Ectodermal cell (in vitro differentiated cells): ENCODE results near the gene CERT1.
"Not testable (repeated sequence)": the region's sequence is repeated elsewhere in the genome, so short reads cannot be mapped to it uniquely, and the experiment has no call there.

Experiments used
- H3K27ac ChIP-seq: 2 replicates; pipeline ENCODE4 v1.7.0; 2013; ENCODE audit warnings: mild to moderate bottlenecking, low read depth, low read length; ENCODE audit not compliant: insufficient read depth, poor library complexity, severe bottlenecking
- H3K27me3 ChIP-seq: 2 replicates; pipeline ENCODE4 v1.7.0; 2013; ENCODE audit warnings: mild to moderate bottlenecking, low read length; ENCODE audit not compliant: insufficient read depth, control insufficient read depth, poor library complexity, severe bottlenecking
- H3K36me3 ChIP-seq: one replicate; pipeline ENCODE4 v1.7.0; 2013; ENCODE audit warnings: low read length; ENCODE audit not compliant: control insufficient read depth, insufficient read depth
- H3K4me1 ChIP-seq: one replicate; pipeline ENCODE4 v1.7.0; 2013; ENCODE audit warnings: low read length; ENCODE audit not compliant: control insufficient read depth, insufficient read depth
- H3K4me3 ChIP-seq: 2 replicates; pipeline ENCODE4 v1.7.0; 2013; ENCODE audit warnings: low read depth, low read length, control low read depth; ENCODE audit not compliant: insufficient read depth
- H3K9me3 ChIP-seq: 2 replicates; pipeline ENCODE4 v1.7.0; 2013; ENCODE audit warnings: mild to moderate bottlenecking, low read length, moderate library complexity; ENCODE audit not compliant: control insufficient read depth
- WGBS, 2 experiments: methylation state at CpG; one replicate each; pipeline ENCODE4 v1.1.7; 2013; ENCODE audit warnings: missing lambda C conversion rate in 2 of 2; 5-methylcytosine and 5-hydroxymethylcytosine counted together

CERT1 gene

DNA sequence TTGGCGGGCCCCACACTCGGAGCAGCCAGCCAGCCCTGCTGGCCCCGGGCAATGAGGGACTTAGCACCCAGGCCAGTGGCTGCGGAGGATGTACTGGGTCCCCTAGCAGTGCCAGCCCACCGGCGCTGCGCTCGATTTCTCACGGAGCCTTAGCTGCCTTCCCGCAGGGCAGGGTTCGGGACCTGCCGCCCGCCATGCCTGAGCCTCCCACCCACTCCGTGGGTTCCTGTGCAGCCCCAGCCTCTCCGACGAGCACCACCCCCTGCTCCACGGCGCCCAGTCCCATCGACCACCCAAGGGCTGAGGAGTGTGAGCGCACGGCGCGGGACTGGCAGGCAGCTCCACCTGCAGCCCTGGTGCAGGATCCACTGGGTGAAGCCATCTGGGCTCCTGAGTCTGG, 177.7 kb downstream of the CERT1 start:
- 97% methylated on average over 23 of the region's 23 CpGs for WGBS, 2 experiments
- not testable (repeated sequence) for H3K9me3 ChIP-seq, H3K27ac ChIP-seq, H3K4me1 ChIP-seq, H3K27me3 ChIP-seq, H3K36me3 ChIP-seq, H3K4me3 ChIP-seq

DNA sequence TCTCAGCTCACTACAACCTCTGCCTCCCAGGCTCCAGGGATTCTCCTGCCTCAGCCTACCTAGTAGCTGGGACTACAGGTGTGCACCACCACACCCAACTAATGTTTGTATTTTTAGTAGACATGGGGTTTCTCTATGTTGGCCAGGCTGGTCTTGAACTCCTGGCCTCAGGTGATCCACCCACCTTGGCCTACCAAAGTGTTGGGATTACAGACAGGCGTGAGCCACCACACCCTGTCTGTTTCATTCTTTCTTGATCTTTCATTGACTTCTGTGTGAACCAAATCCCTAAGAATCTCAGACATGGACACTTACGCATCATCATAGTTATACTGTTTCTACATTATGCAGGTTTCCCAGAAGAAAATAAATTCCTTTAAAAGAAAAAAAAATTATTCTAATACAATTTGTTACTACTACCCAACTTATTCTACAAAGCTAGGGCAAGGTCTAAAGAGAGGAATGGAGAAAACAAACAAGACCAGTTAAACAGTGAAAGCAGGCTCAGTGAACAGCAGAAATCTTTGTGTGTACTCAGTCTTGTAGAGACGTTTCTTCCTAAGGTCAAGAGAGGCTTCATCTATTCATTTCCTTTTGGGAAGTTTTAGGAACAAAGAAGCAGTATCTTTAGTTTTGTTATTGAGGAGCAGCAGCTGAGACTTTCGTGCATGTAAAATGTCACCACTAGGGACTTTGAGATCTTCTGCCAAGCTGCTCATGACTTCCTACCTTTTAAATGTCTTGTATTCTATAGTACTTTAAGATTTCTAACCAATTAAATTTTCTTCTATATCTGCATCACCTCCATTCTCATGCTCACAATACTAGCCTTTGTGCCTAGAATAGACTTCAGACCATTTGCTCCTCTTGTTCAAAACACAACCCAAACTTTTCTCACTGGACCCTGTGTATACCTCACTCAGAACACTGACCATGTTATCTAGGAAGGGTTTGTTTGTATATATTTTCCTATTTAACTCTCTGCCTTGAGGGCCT, 180.0 kb downstream of the CERT1 start:
- H3K9me3 ChIP-seq: no peaks in the 10 kb centered on the region
- no peaks in the 10 kb centered on the region for H3K27me3 ChIP-seq
- H3K36me3 ChIP-seq: no peaks in the 10 kb centered on the region
- no peak overlapping the region for H3K4me3 ChIP-seq
- WGBS, 2 experiments: 81 to 92% methylated on average over 4 of the region's 4 CpGs
- no peaks in the 10 kb centered on the region for H3K4me1 ChIP-seq
- H3K27ac ChIP-seq: no peak overlapping the region

DNA sequence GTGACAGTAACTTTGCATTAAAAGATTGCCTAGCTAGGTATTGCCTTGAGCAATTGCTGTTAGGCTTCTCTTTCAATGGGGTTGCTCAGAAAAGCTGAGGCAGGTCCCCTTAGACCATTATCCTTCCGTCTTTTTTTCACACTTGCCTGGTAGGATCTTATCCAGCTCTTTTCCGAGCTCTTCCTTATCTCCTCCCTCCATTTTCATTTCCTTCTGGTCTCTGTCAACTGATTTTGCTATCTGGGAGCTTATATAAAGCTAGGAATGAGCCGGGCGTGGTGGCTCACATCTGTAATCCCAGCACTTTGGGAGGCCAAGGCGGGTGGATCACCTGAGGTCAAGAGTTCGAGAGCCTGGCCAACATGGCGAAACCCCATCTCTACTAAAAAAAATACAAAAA, 181.0 kb downstream of the CERT1 start:
- no peak overlapping the region for H3K4me3 ChIP-seq
- no peaks in the 10 kb centered on the region for H3K9me3 ChIP-seq
- no peaks in the 10 kb centered on the region for H3K36me3 ChIP-seq
- no peak overlapping the region for H3K27ac ChIP-seq
- 90 to 94% methylated on average over 7 of the region's 7 CpGs for WGBS, 2 experiments
- H3K4me1 ChIP-seq: no peaks in the 10 kb centered on the region
- H3K27me3 ChIP-seq: no peaks in the 10 kb centered on the region
